HCT116 (cell line): Measurements from ENCODE around the gene SPESP1. TPM values are rescaled to one million over a fixed set of nuclear protein-coding genes. Genes with fewer than 3 reads are reported as not detected.

Experiments
- ATAC-seq: fragments of 200-7000 bp; cut with Tn5 transposase; 2 replicates; pipeline ENCODE4 v1.9.1; 2020; ENCODE audit warnings: mild to moderate bottlenecking, moderate library complexity
- BruUV-seq: library from RNA; stranded (reverse); fragments of 400-500 nt; replicated peaks from 2 replicates; lab custom pipeline; 2021; lab: Mats Ljungman, UMichigan
- CTCF ChIA-PET: fragments of 300-600 bp; sonication (Branson Sonifier 250); formaldehyde crosslinking; loops from one replicate; lab custom pipeline; 2021; ENCODE audit warnings: antibody characterized with exemption; lab: Charles Lee
- POLR2A ChIA-PET: fragments of 300-600, 350-600 bp; sonication (Branson Sonifier 250); formaldehyde crosslinking; loops from one replicate; lab custom pipeline; 2021; ENCODE audit warnings: antibody characterized with exemption; lab: Charles Lee
- RAD21 ChIA-PET, 2 experiments: fragments of 300-600 bp; sonication (Branson Sonifier 250); formaldehyde crosslinking; loops; one replicate each; lab custom pipeline; 2023; ENCODE audit warnings: low total read pairs in 2 of 2; ENCODE audit not compliant: uncharacterized antibody in 2 of 2, unreplicated experiment in 2 of 2, low non-redundant PET in 1 of 2; lab: Charles Lee
- DNase-seq: peaks from one replicate; pipeline ENCODE4 v3.0.0-alpha.2; 2010; ENCODE audit warnings: low read depth, low spot score
- H2AFZ ChIP-seq: fragments of 200-600 bp; shearing (Covaris generic), sonication (generic); 2 replicates; pipeline ENCODE4 v1.6.1; 2017; ENCODE audit warnings: low read depth, mixed run types, mixed read lengths, antibody characterized with exemption, low read length; ENCODE audit not compliant: poor library complexity, severe bottlenecking
- H3K27ac ChIP-seq: 2 replicates; pipeline ENCODE4 v1.5.1; 2012; ENCODE audit warnings: low read depth, low read length
- H3K27me3 ChIP-seq: fragments of 200-600 bp; sonication (generic); 2 replicates; pipeline ENCODE4 v1.6.1; 2016; ENCODE audit warnings: mixed run types, low read length, mixed read lengths; ENCODE audit not compliant: insufficient read depth
- H3K36me3 ChIP-seq, 2 experiments: fragments of 200-500 bp in 1 of 2; fragments of 200-600 bp in 1 of 2; sonication (Bioruptor generic) in 1 of 2; sonication (generic) in 1 of 2; 2 replicates each; pipeline versions ENCODE4 v1.5.1 to v1.6.1; 2014 to 2016; ENCODE audit warnings: low read length in 2 of 2, inconsistent platforms in 1 of 2, mixed read lengths in 1 of 2, mixed run types in 1 of 2; ENCODE audit not compliant: insufficient read depth in 2 of 2, control insufficient read depth in 1 of 2
- H3K4me1 ChIP-seq, 2 experiments: fragments of 200-600 bp in 1 of 2; sonication (generic) in 1 of 2; 2 replicates each; pipeline versions ENCODE4 v1.5.1 to v1.6.1; 2012 to 2017; ENCODE audit warnings: low read length in 2 of 2, inconsistent platforms in 1 of 2, mild to moderate bottlenecking in 1 of 2, mixed read lengths in 1 of 2, mixed run types in 1 of 2, moderate library complexity in 1 of 2; ENCODE audit not compliant: insufficient read depth in 2 of 2, control insufficient read depth in 1 of 2
- H3K4me2 ChIP-seq: fragments of 200-600 bp; sonication (generic); 2 replicates; pipeline ENCODE4 v1.6.1; 2017; ENCODE audit warnings: mixed run types, low read length, mixed read lengths
- H3K4me3 ChIP-seq, 2 experiments: fragments of 200-600 bp in 1 of 2; sonication (generic) in 1 of 2; replicated peaks in 1 of 2; 2 replicates each; pipeline ENCODE4 v1.5.1; 2011 to 2016; ENCODE audit warnings: low read length in 2 of 2, control low read depth in 1 of 2, low read depth in 1 of 2, mild to moderate bottlenecking in 1 of 2, mixed read lengths in 1 of 2, mixed run types in 1 of 2
- H3K79me2 ChIP-seq: fragments of 200-600 bp; sonication (generic); 2 replicates; pipeline ENCODE4 v1.6.1; 2017; ENCODE audit warnings: mild to moderate bottlenecking, mixed run types, low read length, moderate library complexity, mixed read lengths; ENCODE audit not compliant: insufficient read depth
- H3K9ac ChIP-seq: fragments of 200-600 bp; sonication (generic); 2 replicates; pipeline ENCODE4 v1.6.1; 2016; ENCODE audit warnings: low read length, mixed read lengths
- H3K9me2 ChIP-seq: fragments of 200-600 bp; sonication (generic), shearing (Covaris generic); 2 replicates; pipeline ENCODE4 v1.6.1; 2017; ENCODE audit warnings: mixed run types, mild to moderate bottlenecking, moderate library complexity; ENCODE audit not compliant: insufficient read depth
- H3K9me3 ChIP-seq, 2 experiments: fragments of 200-500 bp in 1 of 2; fragments of 200-600 bp in 1 of 2; sonication (Bioruptor generic) in 1 of 2; sonication (generic) in 1 of 2; 2 replicates each; pipeline ENCODE4 v1.6.1; 2014 to 2017; ENCODE audit warnings: low read length in 2 of 2, mixed read lengths in 2 of 2, inconsistent platforms in 1 of 2, low read depth in 1 of 2, mild to moderate bottlenecking in 1 of 2, mixed run types in 1 of 2, moderate library complexity in 1 of 2; ENCODE audit not compliant: control insufficient read depth in 1 of 2, insufficient read depth in 1 of 2
- H4K20me1 ChIP-seq: fragments of 200-600 bp; sonication (generic), shearing (Covaris generic); 2 replicates; pipeline ENCODE4 v1.6.1; 2017; ENCODE audit warnings: mixed run types, mild to moderate bottlenecking, moderate library complexity; ENCODE audit not compliant: insufficient read depth
- CBX3 ChIP-seq: IDR thresholded peaks from 2 replicates; pipeline ENCODE4 v1.6.1; 2012; ENCODE audit warnings: low read depth
- EGR1 ChIP-seq: IDR thresholded peaks from 2 replicates; pipeline ENCODE4 v1.6.1; 2012; ENCODE audit warnings: low read depth
- ELF1 ChIP-seq: IDR thresholded peaks from 2 replicates; pipeline ENCODE4 v1.6.1; 2012; ENCODE audit warnings: low read depth, borderline replicate concordance
- FOSL1 ChIP-seq: IDR thresholded peaks from 2 replicates; pipeline ENCODE4 v1.6.1; 2012; ENCODE audit warnings: low read depth
- MAX ChIP-seq: IDR thresholded peaks from 2 replicates; pipeline ENCODE4 v1.6.1; 2012
- REST ChIP-seq: IDR thresholded peaks from 2 replicates; pipeline ENCODE4 v1.6.1; 2012; ENCODE audit warnings: low read depth
- SP1 ChIP-seq: IDR thresholded peaks from 2 replicates; pipeline ENCODE4 v1.6.1; 2012; ENCODE audit warnings: low read depth
- TCF7L2 ChIP-seq: IDR thresholded peaks from 2 replicates; pipeline ENCODE4 v1.7.0; 2011; ENCODE audit warnings: borderline replicate concordance, inconsistent platforms; ENCODE audit not compliant: insufficient read depth, insufficient read length; ENCODE audit errors: extremely low read depth
- ZBTB33 ChIP-seq: IDR thresholded peaks from 2 replicates; pipeline ENCODE4 v1.6.1; 2011; ENCODE audit warnings: mild to moderate bottlenecking, low read length, moderate library complexity; ENCODE audit not compliant: insufficient replicate concordance; ENCODE audit errors: extremely low read depth
- ZFX ChIP-seq: fragments of 450-650 bp; IDR thresholded peaks from 2 replicates; pipeline ENCODE4 v1.6.1; 2017
- intact Hi-C: fragments of 100-400 bp; cut with micrococcal nuclease; formaldehyde crosslinking; loops from 2 replicates; pipeline ENCODE4 v1.10.0; 2022
- total RNA-seq: library from RNA; stranded (reverse); gene quantifications from one replicate; pipeline ENCODE4 v1.2.1, GENCODE V29; 2021; ENCODE audit not compliant: unreplicated experiment

The SPESP1 gene
- total RNA-seq, 1 experiment from 2014 or later, result not detected

GRCh38 chr15:68987120-68987519 lies 56.8 kb downstream of the SPESP1 start:
- CTCF ChIA-PET, result interaction anchor here (1.6 kb wide), 1 partner anchor 45 kb away, joined by 3 read pairs; no protein-coding TSS in a partner anchor
- no peaks in the 10 kb centered on the region for H3K9me2 ChIP-seq
- H3K27me3 ChIP-seq, result no peaks in the 10 kb centered on the region
- H3K79me2 ChIP-seq, result no peaks in the 10 kb centered on the region
- no peak overlapping the region for H3K9ac ChIP-seq
- TF ChIP-seq FOSL1 (no peak), ZBTB33 (no peak), CBX3 (no peak), TCF7L2 (no peak), MAX (no peak), EGR1 (no peak), SP1 (no peak), ZFX (no peak), REST (no peak), ELF1 (no peak)
- no peaks in the 10 kb centered on the region for H4K20me1 ChIP-seq
- no TSS peak for BruUV-seq
- no peak for ATAC-seq
- no peak overlapping the region for H3K4me3 ChIP-seq
- RAD21 ChIA-PET, result no interaction called here
- intact Hi-C loops, result no loop called here
- no peak for DNase-seq
- POLR2A ChIA-PET, result no interaction called here
- no peak overlapping the region for H2AFZ ChIP-seq
- no peak overlapping the region for H3K4me2 ChIP-seq
- H3K27ac ChIP-seq, result no peak overlapping the region
- no peaks in the 10 kb centered on the region for H3K4me1 ChIP-seq
- H3K9me3 ChIP-seq, result no peaks in the 10 kb centered on the region
- H3K36me3 ChIP-seq, result no peaks in the 10 kb centered on the region
